Liver (tissue), 9 donors: ENCODE measurements around the gene TMEM238L. TPM values are rescaled to one million over a fixed set of nuclear protein-coding genes. Genes with fewer than 3 reads are reported as not detected.
A peak's percentile ranks its signal among the peaks of the same experiment; 100 is the strongest.

Source experiments
- DNase-seq: peaks from one replicate; pipeline ENCODE4 v3.0.0-alpha.2; 2017; ENCODE audit warnings: low spot score
- H3K27ac ChIP-seq, 2 donors: one replicate each; pipeline ENCODE4 v1.7.0; 2013; ENCODE audit warnings: inconsistent platforms in 2 of 2, low read length in 2 of 2, control low read depth in 1 of 2, low read depth in 1 of 2, mild to moderate bottlenecking in 1 of 2
- H3K27me3 ChIP-seq, 4 donors: one replicate each; pipeline versions ENCODE4 v1.6.1 to v1.7.0; 2013; ENCODE audit warnings: low read length in 3 of 4, inconsistent platforms in 1 of 4, mild to moderate bottlenecking in 1 of 4, moderate library complexity in 1 of 4; ENCODE audit not compliant: control insufficient read depth in 4 of 4, insufficient read depth in 4 of 4
- H3K36me3 ChIP-seq, 4 donors: one replicate each; pipeline versions ENCODE4 v1.6.1 to v1.7.0; 2013; ENCODE audit warnings: low read length in 3 of 4, mild to moderate bottlenecking in 3 of 4, low read depth in 1 of 4, moderate library complexity in 1 of 4; ENCODE audit not compliant: control insufficient read depth in 4 of 4, insufficient read depth in 3 of 4
- H3K4me1 ChIP-seq, 4 donors: one replicate each; pipeline versions ENCODE4 v1.6.1 to v1.7.0; 2013; ENCODE audit warnings: low read length in 3 of 4, mild to moderate bottlenecking in 3 of 4, moderate library complexity in 1 of 4; ENCODE audit not compliant: control insufficient read depth in 4 of 4, insufficient read depth in 4 of 4
- H3K4me3 ChIP-seq, 3 donors: one replicate each; pipeline versions ENCODE4 v1.6.1 to v1.7.0; 2013; ENCODE audit warnings: low read length in 3 of 3, control low read depth in 1 of 3, low read depth in 1 of 3, mild to moderate bottlenecking in 1 of 3
- H3K9ac ChIP-seq, 2 donors: one replicate each; pipeline ENCODE4 v1.7.0; 2013; ENCODE audit warnings: low read length in 2 of 2, mild to moderate bottlenecking in 2 of 2, moderate library complexity in 2 of 2, control low read depth in 1 of 2, low read depth in 1 of 2
- H3K9me3 ChIP-seq, 4 donors: one replicate each; pipeline versions ENCODE4 v1.6.1 to v1.7.0; 2013; ENCODE audit warnings: low read length in 3 of 4; ENCODE audit not compliant: control insufficient read depth in 4 of 4
- EGR1 ChIP-seq, 2 donors: IDR thresholded peaks; 2 replicates each; pipeline ENCODE4 v1.6.1; 2016 to 2018; ENCODE audit warnings: antibody characterized with exemption in 2 of 2, low read depth in 2 of 2
- FOXA1 ChIP-seq: IDR thresholded peaks from 2 replicates; pipeline ENCODE4 v1.6.1; 2016; ENCODE audit warnings: antibody characterized with exemption
- FOXA2 ChIP-seq: IDR thresholded peaks from 2 replicates; pipeline ENCODE4 v1.6.1; 2016; ENCODE audit warnings: antibody characterized with exemption
- GABPA ChIP-seq, 2 donors: IDR thresholded peaks in 1 of 2; conservative IDR thresholded peaks in 1 of 2; 2 replicates each; pipeline ENCODE4 v1.6.1; 2016; ENCODE audit warnings: antibody characterized with exemption in 2 of 2, mild to moderate bottlenecking in 1 of 2, moderate library complexity in 1 of 2
- HNF4A ChIP-seq, 2 donors: conservative IDR thresholded peaks; 2 replicates each; pipeline ENCODE4 v1.6.1; 2016; ENCODE audit warnings: antibody characterized with exemption in 2 of 2, mild to moderate bottlenecking in 2 of 2
- HNF4G ChIP-seq: IDR thresholded peaks from 2 replicates; pipeline ENCODE4 v1.6.1; 2016; ENCODE audit warnings: antibody characterized with exemption
- JUND ChIP-seq, 2 donors: IDR thresholded peaks; 2 replicates each; pipeline ENCODE4 v1.6.1; 2016; ENCODE audit warnings: antibody characterized with exemption in 2 of 2
- NR2F2 ChIP-seq: IDR thresholded peaks from 2 replicates; pipeline ENCODE4 v1.6.1; 2016; ENCODE audit warnings: antibody characterized with exemption
- RAD21 ChIP-seq, 2 donors: IDR thresholded peaks; 2 replicates each; pipeline ENCODE4 v1.6.1; 2016; ENCODE audit warnings: antibody characterized with exemption in 2 of 2, mild to moderate bottlenecking in 2 of 2
- TAF1 ChIP-seq: conservative IDR thresholded peaks from 2 replicates; pipeline ENCODE4 v1.6.1; 2016; ENCODE audit warnings: antibody characterized with exemption, mild to moderate bottlenecking
- YY1 ChIP-seq: IDR thresholded peaks from 2 replicates; pipeline ENCODE4 v1.6.1; 2016; ENCODE audit warnings: antibody characterized with exemption, mild to moderate bottlenecking
- WGBS: extraction: QIAGEN DNeasy Blood & Tissue Kit; methylation state at CpG from one replicate; pipeline ENCODE4 v1.1.7; 2013; 5-methylcytosine and 5-hydroxymethylcytosine counted together
- polyA plus RNA-seq, 2 donors: library from polyadenylated mRNA; stranded (reverse) in 1 of 2; unstranded in 1 of 2; fragments of 200-250 nt in 1 of 2; fragments of >200 nt in 1 of 2; fragmentation: Nextera tagmentation in 1 of 2; extraction: Ambion mirVana in 1 of 2; gene quantifications; one replicate each; pipeline versions ENCODE4 v1.2.1 to v1.2.3, GENCODE V29; 2013 to 2015
- total RNA-seq, 2 donors: library from RNA; depleted of rRNA; stranded (reverse); fragments of >200 nt; gene quantifications; one replicate each; pipeline ENCODE4 v1.2.3, GENCODE V29; 2014
- TF ChIP-seq, protein P1 (sequence below): IDR thresholded peaks from 2 replicates; pipeline ENCODE4 v1.6.1; 2016; ENCODE audit warnings: antibody characterized with exemption, mild to moderate bottlenecking
- TF ChIP-seq, protein P2 (sequence below): IDR thresholded peaks from 2 replicates; pipeline ENCODE4 v1.6.1; 2016; ENCODE audit warnings: antibody characterized with exemption
- TF ChIP-seq, protein P3 (sequence below): IDR thresholded peaks from 2 replicates; pipeline ENCODE4 v1.6.1; 2016; ENCODE audit warnings: antibody characterized with exemption
- TF ChIP-seq, protein P4 (sequence below): fragments of 150-350 bp; IDR thresholded peaks from 2 replicates; pipeline ENCODE4 v1.5.1; 2017; ENCODE audit warnings: improper control_type of control experiment, low read depth, low read length; ENCODE audit not compliant: missing input control
- TF ChIP-seq, protein P5 (sequence below): IDR thresholded peaks from 2 replicates; pipeline ENCODE4 v1.6.1; 2016; ENCODE audit warnings: antibody characterized with exemption
- donor health status: healthy.
- donor health status: healthy.
- donor health status: healthy.
- donor health status: healthy.
- donor health status: healthy.

TMEM238L gene
- total and polyA plus RNA-seq, 4 donors, result 0.85 to 4.2 (median 1.2) TPM; not detected in 1

DNA sequence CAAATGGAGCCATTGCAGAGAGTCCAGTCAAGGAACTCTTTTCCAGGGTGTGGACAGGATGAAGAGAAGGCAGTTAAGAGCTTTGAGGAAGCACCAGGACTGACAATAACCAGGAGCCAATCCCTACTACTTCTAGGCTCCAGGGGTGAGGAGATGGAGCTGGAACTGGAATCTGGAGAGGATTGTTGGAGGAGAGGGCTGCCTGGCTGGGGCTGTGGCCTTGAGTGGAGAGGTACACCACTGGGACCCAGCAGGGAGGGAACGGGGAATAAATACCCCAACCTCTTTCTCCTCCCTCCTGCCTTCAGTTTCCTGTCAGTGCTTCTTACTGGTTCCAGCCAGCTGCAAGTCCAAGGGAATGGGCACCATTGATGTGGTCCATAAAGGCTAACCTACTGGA lies 41.9 kb downstream of the TMEM238L start (continued):
- TF ChIP-seq EGR1 (IDR thresholded peaks at IDR 0.05; ENCODE audit: low read depth in 2 of 2), result no peak

DNA sequence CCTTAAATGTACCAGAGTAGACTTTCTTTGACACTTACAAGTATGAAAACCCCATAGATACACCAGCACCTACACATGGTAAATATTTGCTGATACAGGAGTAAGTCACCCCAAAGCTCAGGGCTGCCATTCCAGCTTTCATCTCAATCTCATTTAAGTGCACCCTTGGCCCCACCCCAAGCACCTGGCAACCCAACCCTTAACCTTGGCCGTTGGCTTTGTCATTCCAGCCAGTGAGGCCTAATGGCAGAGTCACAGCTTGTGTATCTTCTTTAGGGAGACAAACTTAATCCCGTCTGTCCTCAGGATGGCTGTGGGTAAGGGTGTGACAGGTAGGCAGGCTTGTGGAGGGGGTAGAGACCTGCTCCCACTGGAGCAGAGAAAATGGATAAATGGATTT lies 42.6 kb downstream of the TMEM238L start:
- DNase-seq, result no peak

DNA sequence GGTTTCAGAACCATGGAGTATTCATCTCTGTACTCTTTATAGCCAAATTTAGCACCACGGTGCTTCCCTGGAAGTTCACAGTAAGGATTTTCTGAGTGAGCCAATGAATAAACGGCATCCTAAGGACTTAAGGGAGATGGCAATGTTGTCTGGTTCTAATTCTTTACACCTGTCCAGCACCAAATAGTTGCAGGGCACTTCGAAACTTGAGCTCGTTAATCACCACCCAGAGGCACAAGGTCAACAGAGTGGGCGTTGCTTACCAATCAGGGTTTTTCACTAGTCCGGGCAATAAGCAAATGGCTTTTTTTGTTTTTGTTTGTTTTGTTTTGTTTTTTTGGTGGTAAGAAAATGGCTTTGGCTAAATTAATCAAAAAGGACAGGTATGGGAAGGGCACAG lies 45.8 kb downstream of the TMEM238L start:
- no peak for DNase-seq
- no peak overlapping the region for H3K9ac ChIP-seq
- WGBS, result 36% methylated on average over 6 of the region's 6 CpGs
- no peaks in the 10 kb centered on the region for H3K9me3 ChIP-seq
- peaks cover 15 to 44% (median 34%) of the 10 kb centered on the region in 4 donors for H3K4me1 ChIP-seq
- H3K27ac ChIP-seq, result peak overlapping the region; percentile 86 to 87
- peaks cover 0 to 3% (median 1%) of the 10 kb centered on the region in 4 donors for H3K36me3 ChIP-seq
- no peak overlapping the region for H3K4me3 ChIP-seq
- no peaks in the 10 kb centered on the region for H3K27me3 ChIP-seq
- TF ChIP-seq TAF1 (no peak), YY1 (peak; percentile 13), RAD21 (IDR thresholded peaks at IDR 0.05) (peak in 1 of 2 donors; percentile 29), HNF4A (conservative IDR thresholded peaks at IDR 0.05) (peak; percentile 39 to 48), HNF4G (peak; percentile 11)
- TF ChIP-seq, protein P1, sequence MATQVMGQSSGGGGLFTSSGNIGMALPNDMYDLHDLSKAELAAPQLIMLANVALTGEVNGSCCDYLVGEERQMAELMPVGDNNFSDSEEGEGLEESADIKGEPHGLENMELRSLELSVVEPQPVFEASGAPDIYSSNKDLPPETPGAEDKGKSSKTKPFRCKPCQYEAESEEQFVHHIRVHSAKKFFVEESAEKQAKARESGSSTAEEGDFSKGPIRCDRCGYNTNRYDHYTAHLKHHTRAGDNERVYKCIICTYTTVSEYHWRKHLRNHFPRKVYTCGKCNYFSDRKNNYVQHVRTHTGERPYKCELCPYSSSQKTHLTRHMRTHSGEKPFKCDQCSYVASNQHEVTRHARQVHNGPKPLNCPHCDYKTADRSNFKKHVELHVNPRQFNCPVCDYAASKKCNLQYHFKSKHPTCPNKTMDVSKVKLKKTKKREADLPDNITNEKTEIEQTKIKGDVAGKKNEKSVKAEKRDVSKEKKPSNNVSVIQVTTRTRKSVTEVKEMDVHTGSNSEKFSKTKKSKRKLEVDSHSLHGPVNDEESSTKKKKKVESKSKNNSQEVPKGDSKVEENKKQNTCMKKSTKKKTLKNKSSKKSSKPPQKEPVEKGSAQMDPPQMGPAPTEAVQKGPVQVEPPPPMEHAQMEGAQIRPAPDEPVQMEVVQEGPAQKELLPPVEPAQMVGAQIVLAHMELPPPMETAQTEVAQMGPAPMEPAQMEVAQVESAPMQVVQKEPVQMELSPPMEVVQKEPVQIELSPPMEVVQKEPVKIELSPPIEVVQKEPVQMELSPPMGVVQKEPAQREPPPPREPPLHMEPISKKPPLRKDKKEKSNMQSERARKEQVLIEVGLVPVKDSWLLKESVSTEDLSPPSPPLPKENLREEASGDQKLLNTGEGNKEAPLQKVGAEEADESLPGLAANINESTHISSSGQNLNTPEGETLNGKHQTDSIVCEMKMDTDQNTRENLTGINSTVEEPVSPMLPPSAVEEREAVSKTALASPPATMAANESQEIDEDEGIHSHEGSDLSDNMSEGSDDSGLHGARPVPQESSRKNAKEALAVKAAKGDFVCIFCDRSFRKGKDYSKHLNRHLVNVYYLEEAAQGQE, result peak; percentile 60
- TF ChIP-seq, protein P2, sequence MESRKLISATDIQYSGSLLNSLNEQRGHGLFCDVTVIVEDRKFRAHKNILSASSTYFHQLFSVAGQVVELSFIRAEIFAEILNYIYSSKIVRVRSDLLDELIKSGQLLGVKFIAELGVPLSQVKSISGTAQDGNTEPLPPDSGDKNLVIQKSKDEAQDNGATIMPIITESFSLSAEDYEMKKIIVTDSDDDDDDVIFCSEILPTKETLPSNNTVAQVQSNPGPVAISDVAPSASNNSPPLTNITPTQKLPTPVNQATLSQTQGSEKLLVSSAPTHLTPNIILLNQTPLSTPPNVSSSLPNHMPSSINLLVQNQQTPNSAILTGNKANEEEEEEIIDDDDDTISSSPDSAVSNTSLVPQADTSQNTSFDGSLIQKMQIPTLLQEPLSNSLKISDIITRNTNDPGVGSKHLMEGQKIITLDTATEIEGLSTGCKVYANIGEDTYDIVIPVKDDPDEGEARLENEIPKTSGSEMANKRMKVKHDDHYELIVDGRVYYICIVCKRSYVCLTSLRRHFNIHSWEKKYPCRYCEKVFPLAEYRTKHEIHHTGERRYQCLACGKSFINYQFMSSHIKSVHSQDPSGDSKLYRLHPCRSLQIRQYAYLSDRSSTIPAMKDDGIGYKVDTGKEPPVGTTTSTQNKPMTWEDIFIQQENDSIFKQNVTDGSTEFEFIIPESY, result no peak
- TF ChIP-seq, protein P3, sequence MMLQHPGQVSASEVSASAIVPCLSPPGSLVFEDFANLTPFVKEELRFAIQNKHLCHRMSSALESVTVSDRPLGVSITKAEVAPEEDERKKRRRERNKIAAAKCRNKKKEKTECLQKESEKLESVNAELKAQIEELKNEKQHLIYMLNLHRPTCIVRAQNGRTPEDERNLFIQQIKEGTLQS, result no peak

More for the DNA sequence above, 42.6 kb downstream of the TMEM238L start:
- WGBS, result 64% methylated on average over 2 of the region's 2 CpGs
- TF ChIP-seq, protein P4, sequence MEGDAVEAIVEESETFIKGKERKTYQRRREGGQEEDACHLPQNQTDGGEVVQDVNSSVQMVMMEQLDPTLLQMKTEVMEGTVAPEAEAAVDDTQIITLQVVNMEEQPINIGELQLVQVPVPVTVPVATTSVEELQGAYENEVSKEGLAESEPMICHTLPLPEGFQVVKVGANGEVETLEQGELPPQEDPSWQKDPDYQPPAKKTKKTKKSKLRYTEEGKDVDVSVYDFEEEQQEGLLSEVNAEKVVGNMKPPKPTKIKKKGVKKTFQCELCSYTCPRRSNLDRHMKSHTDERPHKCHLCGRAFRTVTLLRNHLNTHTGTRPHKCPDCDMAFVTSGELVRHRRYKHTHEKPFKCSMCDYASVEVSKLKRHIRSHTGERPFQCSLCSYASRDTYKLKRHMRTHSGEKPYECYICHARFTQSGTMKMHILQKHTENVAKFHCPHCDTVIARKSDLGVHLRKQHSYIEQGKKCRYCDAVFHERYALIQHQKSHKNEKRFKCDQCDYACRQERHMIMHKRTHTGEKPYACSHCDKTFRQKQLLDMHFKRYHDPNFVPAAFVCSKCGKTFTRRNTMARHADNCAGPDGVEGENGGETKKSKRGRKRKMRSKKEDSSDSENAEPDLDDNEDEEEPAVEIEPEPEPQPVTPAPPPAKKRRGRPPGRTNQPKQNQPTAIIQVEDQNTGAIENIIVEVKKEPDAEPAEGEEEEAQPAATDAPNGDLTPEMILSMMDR, result no peak
- TF ChIP-seq EGR1 (IDR thresholded peaks at IDR 0.05; ENCODE audit: low read depth in 2 of 2), result no peak
- no peak for TF ChIP-seq HNF4G
- no peak for TF ChIP-seq JUND (IDR thresholded peaks at IDR 0.05)
- no peak for TF ChIP-seq NR2F2
- no peak for TF ChIP-seq FOXA2
- TF ChIP-seq, protein P3, result no peak
- TF ChIP-seq, protein P5, sequence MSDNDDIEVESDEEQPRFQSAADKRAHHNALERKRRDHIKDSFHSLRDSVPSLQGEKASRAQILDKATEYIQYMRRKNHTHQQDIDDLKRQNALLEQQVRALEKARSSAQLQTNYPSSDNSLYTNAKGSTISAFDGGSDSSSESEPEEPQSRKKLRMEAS, result no peak
- TF ChIP-seq GABPA (IDR thresholded peaks at IDR 0.05 in 1 of 2, conservative IDR thresholded peaks at IDR 0.05 in 1 of 2), result no peak
- TF ChIP-seq, protein P1, result no peak
- TF ChIP-seq FOXA1, result no peak
- TF ChIP-seq TAF1, result no peak
- no peak for TF ChIP-seq HNF4A (conservative IDR thresholded peaks at IDR 0.05)
- TF ChIP-seq RAD21 (IDR thresholded peaks at IDR 0.05), result no peak
- Histone ChIP-seq H3K9ac (no peak overlapping the region), H3K4me1 (peaks cover 10 to 25% (median 20%) of the 10 kb centered on the region in 4 donors), H3K4me3 (no peak overlapping the region), H3K27me3 (no peaks in the 10 kb centered on the region), H3K36me3 (peaks cover 0 to 7% (median 1%) of the 10 kb centered on the region in 4 donors), H3K27ac (no peak overlapping the region), H3K9me3 (no peaks in the 10 kb centered on the region)
